Measurements from ENCODE around the gene NIPA2.

DNA sequence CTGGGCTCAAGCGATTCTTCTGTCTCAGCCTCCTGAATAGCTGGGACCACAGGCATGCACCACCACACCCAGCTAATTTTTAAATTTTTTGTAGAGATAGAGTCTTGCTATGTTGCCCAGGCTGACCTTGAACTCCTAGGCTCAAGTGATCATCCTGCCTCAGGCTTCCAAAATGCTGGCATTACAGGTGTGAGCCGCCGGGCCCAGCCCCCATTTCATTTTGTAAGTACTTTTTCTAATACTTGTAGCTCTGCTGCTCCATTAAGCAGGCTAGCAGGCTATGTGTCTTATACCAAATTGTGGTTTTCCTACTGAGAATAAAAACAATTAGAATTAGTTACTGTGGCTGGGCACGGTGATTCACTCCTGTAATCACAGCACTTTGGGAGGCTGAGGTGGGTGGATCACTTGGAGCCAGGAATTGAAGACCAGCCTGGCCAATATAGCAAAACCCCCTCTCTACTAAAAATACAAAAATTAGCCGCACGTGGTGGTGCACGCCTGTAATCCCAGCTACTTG is 29.6 kb upstream of the NIPA2 start:
- TF ChIP-seq CTCF (IDR thresholded peaks at IDR 0.05; ENCODE audit: low read depth, low read length, poor library complexity, severe bottlenecking) (no peak), EZH2phosphoT487 (IDR thresholded peaks at IDR 0.05; ENCODE audit: borderline replicate concordance, low read length) (no peak)

All from DOHH2 (cell line).